Measurements from ENCODE around the gene AGMAT.
A peak's percentile ranks its signal among the peaks of the same experiment; 100 is the strongest.

The AGMAT gene

GRCh38 chr1:15603050-15603965 is 18.5 kb upstream of the AGMAT start:
- no peaks in the 10 kb centered on the region for H3K27me3 ChIP-seq (ENCODE audit: insufficient read depth, low read depth, severe bottlenecking)
- peak overlapping the region; percentile 78 for H3K4me3 ChIP-seq (ENCODE audit: low read depth, low read length)
- peak overlapping the region; percentile 41 for H3K27ac ChIP-seq
- TF ChIP-seq CTCF (IDR thresholded peaks at IDR 0.05; ENCODE audit: low read depth, low read length): no peak
- H3K36me3 ChIP-seq: no peaks in the 10 kb centered on the region
- peak; percentile 93 for DNase-seq
- H3K9me3 ChIP-seq (ENCODE audit: severe bottlenecking): no peaks in the 10 kb centered on the region

- no peaks in the 10 kb centered on the region for H3K9me3 ChIP-seq (ENCODE audit: severe bottlenecking)
- no peaks in the 10 kb centered on the region for H3K36me3 ChIP-seq
- no peaks in the 10 kb centered on the region for H3K27me3 ChIP-seq (ENCODE audit: insufficient read depth, low read depth, severe bottlenecking)
- DNase-seq: no peak
- no peak overlapping the region for H3K4me3 ChIP-seq (ENCODE audit: low read depth, low read length)
- no peak for TF ChIP-seq CTCF (IDR thresholded peaks at IDR 0.05; ENCODE audit: low read depth, low read length)
- no peak overlapping the region for H3K27ac ChIP-seq
These were observed 13.6 kb upstream of the AGMAT start for GRCh38 chr1:15598436-15598835.

GRCh38 chr1:15595809-15596617 is 11.2 kb upstream of the AGMAT start:
- no peak overlapping the region for H3K27ac ChIP-seq
- DNase-seq: no peak
- H3K9me3 ChIP-seq (ENCODE audit: severe bottlenecking): no peaks in the 10 kb centered on the region
- TF ChIP-seq CTCF (IDR thresholded peaks at IDR 0.05; ENCODE audit: low read depth, low read length): no peak
- no peaks in the 10 kb centered on the region for H3K36me3 ChIP-seq
- no peak overlapping the region for H3K4me3 ChIP-seq (ENCODE audit: low read depth, low read length)
- no peaks in the 10 kb centered on the region for H3K27me3 ChIP-seq (ENCODE audit: insufficient read depth, low read depth, severe bottlenecking)

- no peaks in the 10 kb centered on the region for H3K9me3 ChIP-seq (ENCODE audit: severe bottlenecking)
- no peak for TF ChIP-seq CTCF (IDR thresholded peaks at IDR 0.05; ENCODE audit: low read depth, low read length)
- no peak overlapping the region for H3K27ac ChIP-seq
- no peak for DNase-seq
- H3K27me3 ChIP-seq (ENCODE audit: insufficient read depth, low read depth, severe bottlenecking): no peaks in the 10 kb centered on the region
- no peaks in the 10 kb centered on the region for H3K36me3 ChIP-seq
- no peak overlapping the region for H3K4me3 ChIP-seq (ENCODE audit: low read depth, low read length)
These were observed 7.4 kb upstream of the AGMAT start for GRCh38 chr1:15592285-15592684.

GRCh38 chr1:15583016-15583706 is 1.7 kb downstream of the AGMAT start:
- no peak for TF ChIP-seq CTCF (IDR thresholded peaks at IDR 0.05; ENCODE audit: low read depth, low read length)

More at GRCh38 chr1:15583016-15583706, 1.7 kb downstream of the AGMAT start:
- no peak for DNase-seq
- H3K9me3 ChIP-seq (ENCODE audit: severe bottlenecking): no peaks in the 10 kb centered on the region
- no peak overlapping the region for H3K27ac ChIP-seq
- no peak overlapping the region for H3K4me3 ChIP-seq (ENCODE audit: low read depth, low read length)
- no peaks in the 10 kb centered on the region for H3K36me3 ChIP-seq
- no peaks in the 10 kb centered on the region for H3K27me3 ChIP-seq (ENCODE audit: insufficient read depth, low read depth, severe bottlenecking)

Measured in WERI-Rb-1 (cell line).